Measurements from ENCODE around the gene ITFG1. TPM values are rescaled to one million over a fixed set of nuclear protein-coding genes. Genes with fewer than 3 reads are reported as not detected.

Gene ITFG1
- total and polyA plus RNA-seq, 9 of the 15 experiments (the other 6 are each of a cell fraction or from before 2014, with no cell fraction given): 17.1 to 83.5 (median 35.8) TPM

DNA sequence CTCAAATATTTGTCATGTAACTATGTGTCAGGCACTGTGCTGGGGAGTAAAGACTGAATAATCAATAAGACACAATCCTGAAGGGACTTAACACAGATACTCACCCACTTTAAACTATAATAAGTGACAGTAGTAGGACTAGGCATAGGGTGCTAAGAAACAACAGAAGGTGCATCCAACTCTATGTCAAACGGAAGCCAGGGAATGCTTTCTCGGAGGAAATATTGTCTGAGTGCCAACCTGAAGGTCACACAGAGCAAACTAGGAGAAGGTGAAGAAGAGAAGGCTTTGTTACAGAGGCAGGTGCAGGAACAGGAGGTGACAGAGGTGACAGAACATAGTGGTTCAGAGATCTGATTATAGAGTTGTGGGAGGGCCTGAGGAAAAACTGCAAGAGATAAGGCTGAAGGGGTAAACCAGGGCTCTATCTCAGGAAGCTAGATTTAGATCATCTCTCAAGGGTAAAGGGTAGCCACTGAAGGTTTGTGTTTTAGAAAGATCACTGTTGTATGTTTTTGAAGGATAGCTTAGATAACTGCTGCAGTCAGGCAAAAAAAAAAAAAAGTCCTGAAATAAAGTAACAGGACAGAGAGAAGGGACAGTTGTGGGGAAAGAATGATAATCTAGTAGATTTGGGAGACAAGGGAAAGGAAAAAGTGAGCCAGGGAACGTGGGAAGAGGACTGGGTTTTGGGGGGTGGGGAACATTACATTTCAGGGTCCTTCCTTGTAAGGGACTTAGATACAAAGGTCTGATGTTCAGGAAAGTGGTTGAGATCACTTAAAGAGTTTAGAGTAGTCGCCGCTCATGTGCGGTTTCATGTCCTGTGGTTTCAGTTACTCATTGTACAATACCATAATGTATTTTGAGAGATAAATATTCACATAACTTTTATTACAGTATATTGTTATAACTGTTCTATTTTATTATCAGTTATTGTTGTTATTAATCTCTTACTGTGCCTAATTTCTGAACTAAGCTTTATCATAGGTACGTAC, 231.5 kb downstream of the ITFG1 start:
- ChIA-PET CTCF (ENCODE audit: low intra/inter-chr PET ratio) (no interaction called here), POLR2A (interaction anchor here (0.6 to 1.4 kb wide), 3 partner anchors 9 to 655 kb away, joined by 3 to 4 read pairs (median 3); no protein-coding TSS in a partner anchor)
- in situ Hi-C loops (cut with MboI): no loop called here
- FAIRE-seq (no peak), ATAC-seq (no peak), DNase-seq (ENCODE audit: extremely low read depth in 1 of 4, low spot score in 3 of 4) (no peak)
- H3K4me3 ChIP-seq: no peak overlapping the region
- no peaks in the 10 kb centered on the region for H3K27me3 ChIP-seq (ENCODE audit: control insufficient read depth in 2 of 2, insufficient read depth in 2 of 2, low read length in 2 of 2)
- no peak overlapping the region for H3K9ac ChIP-seq (ENCODE audit: insufficient read depth in 1 of 2, low read depth in 2 of 2, low read length in 2 of 2)
- TF ChIP-seq HDGF (IDR thresholded peaks at IDR 0.05) (no peak), MTA1 (IDR thresholded peaks at IDR 0.05; ENCODE audit: borderline replicate concordance) (no peak), TAF1 (IDR thresholded peaks at IDR 0.05; ENCODE audit: control insufficient read depth, extremely low read depth, insufficient read depth, low read length, severe bottlenecking) (no peak), CHD2 (IDR thresholded peaks at IDR 0.05; ENCODE audit: low read depth, low read length) (no peak), ESRRA (IDR thresholded peaks at IDR 0.05; ENCODE audit: borderline replicate concordance, low read depth) (peak; percentile 35; the same call in 1 of the 2 replicates), CBFA2T3 (IDR thresholded peaks at IDR 0.05) (0 out of 2 replicates have a peak, but pooled peaks have one; percentile 15), HSF4 (CRISPR knock-in tag; IDR thresholded peaks at IDR 0.05; ENCODE audit: borderline replicate concordance) (no peak), DPF2 (IDR thresholded peaks at IDR 0.05) (0 out of 2 replicates have a peak, but pooled peaks have one; percentile 17), POLR3G (IDR thresholded peaks at IDR 0.05; ENCODE audit: extremely low read depth, insufficient read length, insufficient replicate concordance) (no peak), ZNF134 (CRISPR knock-in tag; conservative IDR thresholded peaks at IDR 0.05) (no peak), ZNF384 (IDR thresholded peaks at IDR 0.05; ENCODE audit: low read depth, low read length) (no peak), ZNF41 (CRISPR knock-in tag; conservative IDR thresholded peaks at IDR 0.05) (no peak), ZNF253 (CRISPR knock-in tag; conservative IDR thresholded peaks at IDR 0.05) (no peak), SMAD4 (CRISPR knock-in tag; conservative IDR thresholded peaks at IDR 0.05) (no peak)
- TF ChIP-seq, protein P1, sequence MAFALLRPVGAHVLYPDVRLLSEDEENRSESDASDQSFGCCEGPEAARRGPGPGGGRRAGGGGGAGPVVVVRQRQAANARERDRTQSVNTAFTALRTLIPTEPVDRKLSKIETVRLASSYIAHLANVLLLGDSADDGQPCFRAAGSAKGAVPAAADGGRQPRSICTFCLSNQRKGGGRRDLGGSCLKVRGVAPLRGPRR (CRISPR knock-in tag; IDR thresholded peaks at IDR 0.05): no peak
- no peaks in the 10 kb centered on the region for H3K79me2 ChIP-seq (ENCODE audit: control insufficient read depth, insufficient read depth, low read length)
- 68% methylated on average over 7 of the region's 7 CpGs for WGBS (ENCODE audit: insufficient coverage, low coverage, missing lambda C conversion rate)
- H3K36me3 ChIP-seq (ENCODE audit: control insufficient read depth, insufficient read depth, low read length): no peaks in the 10 kb centered on the region; the same call in 2 of the 3 replicates
- no peaks in the 10 kb centered on the region for H3K9me3 ChIP-seq (replicated peaks; ENCODE audit: control insufficient read depth, insufficient read depth, low read depth, low read length)
- no peaks in the 10 kb centered on the region for H3K9me1 ChIP-seq (ENCODE audit: control insufficient read depth, insufficient read depth, low read length)
- no TSS peak for BruUV-seq (replicated peaks)
- no peaks in the 10 kb centered on the region for H4K20me1 ChIP-seq (replicated peaks; ENCODE audit: control insufficient read depth, insufficient read depth, low read length)
- no peak overlapping the region for H2AFZ ChIP-seq (ENCODE audit: low read depth, low read length)
- H3K4me2 ChIP-seq (ENCODE audit: insufficient read depth, low read length): no peak overlapping the region
- H3K4me1 ChIP-seq (replicated peaks in 1 of 2; ENCODE audit: control insufficient read depth in 2 of 2, insufficient read depth in 2 of 2, low read length in 2 of 2): peaks cover 0 to 4% of the 10 kb centered on the region in 2 experiments; a peak in 1 of 5 replicates
- intact Hi-C loops (cut with micrococcal nuclease): no loop called here
- no peak overlapping the region for H3K27ac ChIP-seq (ENCODE audit: extremely low read depth, low read depth, low read length)
